HL-60 (cell line): Measurements from ENCODE around the gene NPEPL1.

Experiments used
- DNase-seq, 2 experiments: peaks; one replicate each; pipeline ENCODE4 v3.0.0-alpha.2; 2010 to 2020; ENCODE audit warnings: low read depth in 1 of 2, low spot score in 1 of 2
- H3K27ac ChIP-seq: fragments of 250-450 bp; sonication (Bioruptor Pico); replicated peaks from 2 replicates; pipeline ENCODE4 v1.5.1; 2020; ENCODE audit warnings: mild to moderate bottlenecking, moderate library complexity
- H3K27me3 ChIP-seq: fragments of 250-450 bp; sonication (Bioruptor Pico); 2 replicates; pipeline ENCODE4 v1.5.1; 2021; ENCODE audit warnings: mild to moderate bottlenecking, moderate library complexity; ENCODE audit not compliant: insufficient read depth, poor library complexity, severe bottlenecking
- H3K4me3 ChIP-seq: replicated peaks from 2 replicates; pipeline ENCODE4 v1.5.1; 2011; ENCODE audit warnings: mild to moderate bottlenecking, control low read depth, low read length; ENCODE audit not compliant: insufficient read depth
- CTCF ChIP-seq: IDR thresholded peaks from one replicate; pipeline ENCODE4 v1.5.1; 2011; ENCODE audit warnings: low read length, control low read depth, inconsistent platforms; ENCODE audit not compliant: insufficient read depth
- GABPA ChIP-seq: IDR thresholded peaks from 2 replicates; pipeline ENCODE4 v1.6.1; 2012; ENCODE audit warnings: low read depth
- POLR2AphosphoS5 ChIP-seq: IDR thresholded peaks from 2 replicates; pipeline ENCODE4 v1.6.1; 2012; ENCODE audit warnings: low read depth
- SPI1 ChIP-seq: IDR thresholded peaks from 2 replicates; pipeline ENCODE4 v1.6.1; 2012; ENCODE audit warnings: low read depth, mild to moderate bottlenecking, borderline replicate concordance
- TF ChIP-seq, protein P1 (sequence below): IDR thresholded peaks from 2 replicates; pipeline ENCODE4 v1.6.1; 2012; ENCODE audit warnings: low read depth; ENCODE audit not compliant: insufficient replicate concordance

NPEPL1 gene

DNA sequence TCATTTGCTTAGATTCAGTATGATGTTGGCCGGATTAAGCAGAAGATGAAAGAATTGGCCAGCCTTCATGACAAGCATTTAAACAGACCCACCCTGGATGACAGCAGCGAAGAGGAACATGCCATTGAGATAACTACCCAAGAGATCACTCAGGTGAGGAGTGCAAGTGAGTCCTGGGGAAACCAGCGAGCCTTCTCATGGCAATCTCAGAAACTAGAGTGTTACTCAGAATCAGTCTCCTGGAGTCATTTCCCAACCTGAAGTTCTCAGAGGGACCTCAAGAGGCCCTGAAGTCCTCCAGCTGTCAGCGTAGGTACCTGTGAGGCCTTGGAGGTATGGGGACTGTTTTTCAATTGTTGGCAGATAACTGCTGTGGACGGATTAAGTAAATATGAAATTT lies 24.6 kb upstream of the NPEPL1 start:
- TF ChIP-seq POLR2AphosphoS5 = no peak
- TF ChIP-seq CTCF = no peak
- no peak for TF ChIP-seq GABPA
- TF ChIP-seq, protein P1, sequence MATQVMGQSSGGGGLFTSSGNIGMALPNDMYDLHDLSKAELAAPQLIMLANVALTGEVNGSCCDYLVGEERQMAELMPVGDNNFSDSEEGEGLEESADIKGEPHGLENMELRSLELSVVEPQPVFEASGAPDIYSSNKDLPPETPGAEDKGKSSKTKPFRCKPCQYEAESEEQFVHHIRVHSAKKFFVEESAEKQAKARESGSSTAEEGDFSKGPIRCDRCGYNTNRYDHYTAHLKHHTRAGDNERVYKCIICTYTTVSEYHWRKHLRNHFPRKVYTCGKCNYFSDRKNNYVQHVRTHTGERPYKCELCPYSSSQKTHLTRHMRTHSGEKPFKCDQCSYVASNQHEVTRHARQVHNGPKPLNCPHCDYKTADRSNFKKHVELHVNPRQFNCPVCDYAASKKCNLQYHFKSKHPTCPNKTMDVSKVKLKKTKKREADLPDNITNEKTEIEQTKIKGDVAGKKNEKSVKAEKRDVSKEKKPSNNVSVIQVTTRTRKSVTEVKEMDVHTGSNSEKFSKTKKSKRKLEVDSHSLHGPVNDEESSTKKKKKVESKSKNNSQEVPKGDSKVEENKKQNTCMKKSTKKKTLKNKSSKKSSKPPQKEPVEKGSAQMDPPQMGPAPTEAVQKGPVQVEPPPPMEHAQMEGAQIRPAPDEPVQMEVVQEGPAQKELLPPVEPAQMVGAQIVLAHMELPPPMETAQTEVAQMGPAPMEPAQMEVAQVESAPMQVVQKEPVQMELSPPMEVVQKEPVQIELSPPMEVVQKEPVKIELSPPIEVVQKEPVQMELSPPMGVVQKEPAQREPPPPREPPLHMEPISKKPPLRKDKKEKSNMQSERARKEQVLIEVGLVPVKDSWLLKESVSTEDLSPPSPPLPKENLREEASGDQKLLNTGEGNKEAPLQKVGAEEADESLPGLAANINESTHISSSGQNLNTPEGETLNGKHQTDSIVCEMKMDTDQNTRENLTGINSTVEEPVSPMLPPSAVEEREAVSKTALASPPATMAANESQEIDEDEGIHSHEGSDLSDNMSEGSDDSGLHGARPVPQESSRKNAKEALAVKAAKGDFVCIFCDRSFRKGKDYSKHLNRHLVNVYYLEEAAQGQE = no peak
- TF ChIP-seq SPI1 = no peak
- Histone ChIP-seq H3K4me3 (no peak overlapping the region), H3K27me3 (no peaks in the 10 kb centered on the region), H3K27ac (no peak overlapping the region)
- DNase-seq = no peak

- H3K4me3 ChIP-seq = no peak overlapping the region
- H3K27ac ChIP-seq = no peak overlapping the region
Measured at GRCh38 chr20:58668901-58669286, 23.7 kb upstream of the NPEPL1 start.

GRCh38 chr20:58669287-58670006 lies 23.2 kb upstream of the NPEPL1 start:
- Histone ChIP-seq H3K27ac (no peak overlapping the region), H3K4me3 (no peak overlapping the region)

More at GRCh38 chr20:58668901-58669286, 23.7 kb upstream of the NPEPL1 start:
- TF ChIP-seq CTCF = no peak
- no peak for TF ChIP-seq POLR2AphosphoS5
- no peak for TF ChIP-seq SPI1
- TF ChIP-seq, protein P1 = no peak
- no peak for TF ChIP-seq GABPA
- no peaks in the 10 kb centered on the region for H3K27me3 ChIP-seq
- DNase-seq = no peak

More at GRCh38 chr20:58669287-58670006, 23.2 kb upstream of the NPEPL1 start:
- DNase-seq = no peak
- TF ChIP-seq GABPA (no peak), POLR2AphosphoS5 (no peak), SPI1 (no peak)
- TF ChIP-seq, protein P1 = no peak
- H3K27me3 ChIP-seq = no peaks in the 10 kb centered on the region
